Tibial nerve (tissue), 4 donors: ENCODE measurements around the gene DLX3.

ENCODE experiments used
- EP300 ChIP-seq, 2 donors: sonication (generic); formaldehyde crosslinking; IDR thresholded peaks; one replicate each; pipeline ENCODE4 v1.6.1; 2017; ENCODE audit warnings: antibody characterized with exemption in 2 of 2, mild to moderate bottlenecking in 1 of 2
- TF ChIP-seq, protein P1 (sequence below), 5 experiments: fragments of 200-600 bp in 3 of 5; fragments of 450-650 bp in 2 of 5; sonication (generic) in 3 of 5; IDR thresholded peaks; one replicate each; pipeline ENCODE4 v1.5.1; 2016 to 2019; ENCODE audit warnings: antibody characterized with exemption in 5 of 5, mild to moderate bottlenecking in 3 of 5, moderate library complexity in 2 of 5

- TF ChIP-seq, protein P1, sequence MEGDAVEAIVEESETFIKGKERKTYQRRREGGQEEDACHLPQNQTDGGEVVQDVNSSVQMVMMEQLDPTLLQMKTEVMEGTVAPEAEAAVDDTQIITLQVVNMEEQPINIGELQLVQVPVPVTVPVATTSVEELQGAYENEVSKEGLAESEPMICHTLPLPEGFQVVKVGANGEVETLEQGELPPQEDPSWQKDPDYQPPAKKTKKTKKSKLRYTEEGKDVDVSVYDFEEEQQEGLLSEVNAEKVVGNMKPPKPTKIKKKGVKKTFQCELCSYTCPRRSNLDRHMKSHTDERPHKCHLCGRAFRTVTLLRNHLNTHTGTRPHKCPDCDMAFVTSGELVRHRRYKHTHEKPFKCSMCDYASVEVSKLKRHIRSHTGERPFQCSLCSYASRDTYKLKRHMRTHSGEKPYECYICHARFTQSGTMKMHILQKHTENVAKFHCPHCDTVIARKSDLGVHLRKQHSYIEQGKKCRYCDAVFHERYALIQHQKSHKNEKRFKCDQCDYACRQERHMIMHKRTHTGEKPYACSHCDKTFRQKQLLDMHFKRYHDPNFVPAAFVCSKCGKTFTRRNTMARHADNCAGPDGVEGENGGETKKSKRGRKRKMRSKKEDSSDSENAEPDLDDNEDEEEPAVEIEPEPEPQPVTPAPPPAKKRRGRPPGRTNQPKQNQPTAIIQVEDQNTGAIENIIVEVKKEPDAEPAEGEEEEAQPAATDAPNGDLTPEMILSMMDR (IDR thresholded peaks at IDR 0.05) = peak; percentile 47 to 70 (median 60)
- no peak for TF ChIP-seq EP300 (IDR thresholded peaks at IDR 0.05)
Measured at GRCh38 chr17:49952209-49952911, 42.7 kb downstream of the DLX3 start.
